Peyer's patch (tissue), 4 donors: ENCODE results near the gene COTL1. TPM values are rescaled to one million over a fixed set of nuclear protein-coding genes. Genes with fewer than 3 reads are reported as not detected.

Experiments used
- DNase-seq, 3 donors: peaks; one replicate each; pipeline ENCODE4 v3.0.0-alpha.2; 2017 to 2019
- H3K27ac ChIP-seq, 4 donors: fragments of 200-600 bp; sonication (generic); one replicate each; pipeline ENCODE4 v1.5.1; 2016 to 2019
- H3K27me3 ChIP-seq, 2 donors: fragments of 200-600 bp; sonication (generic); one replicate each; pipeline ENCODE4 v1.5.1; 2019
- H3K36me3 ChIP-seq, 3 donors: fragments of 200-600 bp; sonication (generic); one replicate each; pipeline ENCODE4 v1.5.1; 2016 to 2019
- H3K4me1 ChIP-seq, 4 donors: fragments of 200-600 bp; sonication (generic); one replicate each; pipeline ENCODE4 v1.5.1; 2016 to 2019
- H3K4me3 ChIP-seq, 4 donors: fragments of 200-600 bp; sonication (generic); 1 replicate in 3 of 4; 2 replicates in 1 of 4; pipeline ENCODE4 v1.5.1; 2016 to 2019; ENCODE audit warnings: mild to moderate bottlenecking in 1 of 4
- H3K9me3 ChIP-seq, 4 donors: fragments of 200-600 bp; sonication (generic); one replicate each; pipeline ENCODE4 v1.5.1; 2016 to 2019; ENCODE audit warnings: mild to moderate bottlenecking in 1 of 4
- CTCF ChIP-seq, 6 experiments: fragments of 450-650 bp in 4 of 6; fragments of 200-600 bp in 2 of 6; sonication (generic) in 1 of 6; IDR thresholded peaks; one replicate each; pipeline ENCODE4 v1.5.1; 2017 to 2019; ENCODE audit warnings: antibody characterized with exemption in 6 of 6, mild to moderate bottlenecking in 3 of 6, moderate library complexity in 1 of 6
- POLR2A ChIP-seq, 2 donors: fragments of 450-650 bp; IDR thresholded peaks; one replicate each; pipeline ENCODE4 v1.5.1; 2017; ENCODE audit warnings: antibody characterized with exemption in 2 of 2, mild to moderate bottlenecking in 2 of 2, moderate library complexity in 2 of 2
- total RNA-seq, 4 donors: library from RNA; depleted of rRNA; stranded (reverse); fragments of >200 nt; gene quantifications; one replicate each; pipeline ENCODE4 v1.1.0, GENCODE V29; 2016

Gene COTL1
- total RNA-seq, 4 donors from 2014 or later = 29.6 to 84.2 (median 43.1) TPM

- H3K4me1 ChIP-seq = peaks cover 6 to 58% (median 52%) of the 10 kb centered on the region in 4 donors
- no peaks in the 10 kb centered on the region for H3K27me3 ChIP-seq
- H3K4me3 ChIP-seq = no peak overlapping the region
- H3K27ac ChIP-seq = peak overlapping the region; percentile 75 to 93 (median 87)
- H3K9me3 ChIP-seq = no peaks in the 10 kb centered on the region
- DNase-seq = peak in 1 of 3 donors; percentile 52
- H3K36me3 ChIP-seq = no peaks in the 10 kb centered on the region
- no peak for TF ChIP-seq POLR2A (IDR thresholded peaks at IDR 0.05)
- TF ChIP-seq CTCF (IDR thresholded peaks at IDR 0.05) = no peak
Measured at GRCh38 chr16:84598360-84598759, 19.5 kb downstream of the COTL1 start.

GRCh38 chr16:84597931-84598351 is 19.9 kb downstream of the COTL1 start:
- H3K4me1 ChIP-seq = peaks cover 6 to 58% (median 50%) of the 10 kb centered on the region in 4 donors

GRCh38 chr16:84597528-84597896 is 20.4 kb downstream of the COTL1 start:
- Histone ChIP-seq H3K4me3 (peak overlapping the region in 1 of 4 donors; percentile 20), H3K9me3 (no peaks in the 10 kb centered on the region), H3K36me3 (no peaks in the 10 kb centered on the region), H3K4me1 (peaks cover 6 to 56% (median 47%) of the 10 kb centered on the region in 4 donors), H3K27ac (peak overlapping the region; percentile 75 to 93 (median 87)), H3K27me3 (no peaks in the 10 kb centered on the region)
- no peak for TF ChIP-seq POLR2A (IDR thresholded peaks at IDR 0.05)
- no peak for TF ChIP-seq CTCF (IDR thresholded peaks at IDR 0.05)
- peak in 2 of 3 donors; percentile 69 to 70 for DNase-seq

More at GRCh38 chr16:84597931-84598351, 19.9 kb downstream of the COTL1 start:
- Histone ChIP-seq H3K36me3 (no peaks in the 10 kb centered on the region), H3K27ac (peak overlapping the region; percentile 75 to 93 (median 87)), H3K27me3 (no peaks in the 10 kb centered on the region), H3K9me3 (no peaks in the 10 kb centered on the region), H3K4me3 (peak overlapping the region in 1 of 4 donors; percentile 20)
- peak in 2 of 3 donors; percentile 57 to 71 for DNase-seq
- TF ChIP-seq POLR2A (IDR thresholded peaks at IDR 0.05) = no peak
- TF ChIP-seq CTCF (IDR thresholded peaks at IDR 0.05) = no peak

- no peak for TF ChIP-seq POLR2A (IDR thresholded peaks at IDR 0.05)
- TF ChIP-seq CTCF (IDR thresholded peaks at IDR 0.05) = no peak
- DNase-seq = no peak
- Histone ChIP-seq H3K27me3 (no peaks in the 10 kb centered on the region), H3K27ac (peak overlapping the region; percentile 75 to 93 (median 87)), H3K4me3 (no peak overlapping the region), H3K36me3 (no peaks in the 10 kb centered on the region), H3K4me1 (peaks cover 6 to 52% (median 44%) of the 10 kb centered on the region in 4 donors), H3K9me3 (no peaks in the 10 kb centered on the region)
Measured at GRCh38 chr16:84596801-84597527, 20.9 kb downstream of the COTL1 start.

GRCh38 chr16:84596161-84596560 is 21.7 kb downstream of the COTL1 start:
- H3K4me3 ChIP-seq = no peak overlapping the region
- H3K9me3 ChIP-seq = no peaks in the 10 kb centered on the region
- peak overlapping the region in 3 of 4 donors; percentile 88 to 93 (median 93) for H3K27ac ChIP-seq
- DNase-seq = no peak
- H3K36me3 ChIP-seq = no peaks in the 10 kb centered on the region
- peaks cover 6 to 44% (median 36%) of the 10 kb centered on the region in 4 donors for H3K4me1 ChIP-seq
- no peaks in the 10 kb centered on the region for H3K27me3 ChIP-seq
- TF ChIP-seq POLR2A (IDR thresholded peaks at IDR 0.05) = no peak
- TF ChIP-seq CTCF (IDR thresholded peaks at IDR 0.05) = no peak
